Liver (tissue), 3 donors: ENCODE results near the gene HMX2.

Source experiments
- CTCF ChIP-seq: fragments of 150-350 bp; IDR thresholded peaks from 2 replicates; pipeline ENCODE4 v1.5.1; 2017; ENCODE audit warnings: improper control_type of control experiment, low read depth, low read length; ENCODE audit not compliant: missing input control
- EGR1 ChIP-seq, 2 donors: IDR thresholded peaks; 2 replicates each; pipeline ENCODE4 v1.6.1; 2016 to 2018; ENCODE audit warnings: antibody characterized with exemption in 2 of 2, low read depth in 2 of 2
- FOXA1 ChIP-seq: IDR thresholded peaks from 2 replicates; pipeline ENCODE4 v1.6.1; 2016; ENCODE audit warnings: antibody characterized with exemption
- TAF1 ChIP-seq: conservative IDR thresholded peaks from 2 replicates; pipeline ENCODE4 v1.6.1; 2016; ENCODE audit warnings: antibody characterized with exemption, mild to moderate bottlenecking
- YY1 ChIP-seq: IDR thresholded peaks from 2 replicates; pipeline ENCODE4 v1.6.1; 2016; ENCODE audit warnings: antibody characterized with exemption, mild to moderate bottlenecking
- ZBTB33 ChIP-seq: IDR thresholded peaks from 2 replicates; pipeline ENCODE4 v1.6.1; 2016; ENCODE audit warnings: antibody characterized with exemption
- donor health status: healthy.
- donor health status: healthy.

- TF ChIP-seq ZBTB33 (no peak), CTCF (no peak), EGR1 (IDR thresholded peaks at IDR 0.05; ENCODE audit: low read depth in 2 of 2) (no peak), YY1 (no peak), FOXA1 (no peak), TAF1 (no peak)
These were observed 14.2 kb upstream of the HMX2 start for GRCh38 chr10:123133541-123134342.
